SK-N-SH (cell line): ENCODE data around the gene C14orf119. TPM values are rescaled to one million over a fixed set of nuclear protein-coding genes. Genes with fewer than 3 reads are reported as not detected.

Experiments
- CTCF ChIA-PET: fragments of 300-600, 350-600 bp; formaldehyde crosslinking; extraction: SDS; loops from one replicate; lab custom pipeline; 2021; lab: Yijun Ruan, JAX
- POLR2A ChIA-PET: fragments of 350-600 bp; sonication (Branson Sonifier 250); formaldehyde crosslinking; extraction: SDS; loops from one replicate; lab custom pipeline; 2020; ENCODE audit warnings: antibody characterized with exemption, inconsistent platforms; lab: Yijun Ruan, JAX
- DNase-seq: peaks from one replicate; pipeline ENCODE4 v3.0.0; 2012
- H2AFZ ChIP-seq: fragments of 200-600 bp; sonication (generic); 2 replicates; pipeline ENCODE4 v1.8.1; 2016; ENCODE audit warnings: antibody characterized with exemption, mild to moderate bottlenecking, low read depth
- H3F3A ChIP-seq: fragments of 200-600 bp; sonication (generic); replicated peaks from 2 replicates; pipeline ENCODE3; 2016; ENCODE audit warnings: antibody characterized with exemption, mild to moderate bottlenecking; ENCODE audit not compliant: insufficient read depth
- H3K27ac ChIP-seq, 2 experiments: fragments of 200-500 bp in 1 of 2; fragments of 200-600 bp in 1 of 2; sonication (Bioruptor generic) in 1 of 2; sonication (generic), shearing (Covaris generic) in 1 of 2; 2 replicates each; pipeline versions ENCODE4 v1.5.1 to v1.6.1; 2014 to 2016; ENCODE audit warnings: low read depth in 2 of 2, inconsistent platforms in 1 of 2, low read length in 1 of 2, mild to moderate bottlenecking in 1 of 2, mixed read lengths in 1 of 2
- H3K27me3 ChIP-seq: fragments of 200-600 bp; sonication (generic), shearing (Covaris generic); 2 replicates; pipeline ENCODE4 v1.6.1; 2016; ENCODE audit warnings: mixed run types; ENCODE audit not compliant: insufficient read depth
- H3K36me3 ChIP-seq, 2 experiments: fragments of 200-500 bp in 1 of 2; fragments of 200-600 bp in 1 of 2; sonication (Bioruptor generic) in 1 of 2; sonication (generic) in 1 of 2; replicated peaks in 1 of 2; 2 replicates each; pipeline versions ENCODE3 to v1.5.1; 2014 to 2016; ENCODE audit warnings: low read length in 1 of 2, mild to moderate bottlenecking in 1 of 2; ENCODE audit not compliant: insufficient read depth in 2 of 2, control insufficient read depth in 1 of 2
- H3K4me1 ChIP-seq, 2 experiments: fragments of 200-500 bp in 1 of 2; fragments of 200-600 bp in 1 of 2; sonication (Bioruptor generic) in 1 of 2; sonication (generic), shearing (Covaris generic) in 1 of 2; 2 replicates each; pipeline versions ENCODE4 v1.5.1 to v1.6.1; 2014 to 2016; ENCODE audit warnings: low read depth in 1 of 2, low read length in 1 of 2, mixed run types in 1 of 2; ENCODE audit not compliant: insufficient read depth in 2 of 2, control insufficient read depth in 1 of 2
- H3K4me2 ChIP-seq: fragments of 200-600 bp; sonication (generic), shearing (Covaris generic); 2 replicates; pipeline ENCODE4 v1.6.1; 2017; ENCODE audit warnings: mixed run types
- H3K4me3 ChIP-seq, 2 experiments: fragments of 200-500 bp in 1 of 2; fragments of 200-600 bp in 1 of 2; sonication (Bioruptor generic) in 1 of 2; sonication (generic), shearing (Covaris generic) in 1 of 2; 2 replicates each; pipeline versions ENCODE4 v1.5.1 to v1.8.1; 2014 to 2016; ENCODE audit warnings: low read depth in 2 of 2, inconsistent platforms in 1 of 2, low read length in 1 of 2, mild to moderate bottlenecking in 1 of 2, mixed read lengths in 1 of 2, moderate library complexity in 1 of 2
- H3K79me2 ChIP-seq: fragments of 200-600 bp; sonication (generic); 2 replicates; pipeline ENCODE4 v1.8.1; 2017; ENCODE audit warnings: mild to moderate bottlenecking; ENCODE audit not compliant: insufficient read depth
- H3K9ac ChIP-seq: fragments of 200-600 bp; sonication (generic); 2 replicates; pipeline ENCODE4 v1.6.1; 2017; ENCODE audit warnings: mixed run types
- H3K9me2 ChIP-seq: fragments of 200-600 bp; sonication (generic); 2 replicates; pipeline ENCODE4 v1.6.1; 2017; ENCODE audit warnings: mixed run types
- H3K9me3 ChIP-seq: fragments of 200-600 bp; sonication (generic); 2 replicates; pipeline ENCODE4 v1.6.1; 2017; ENCODE audit warnings: mixed run types, mild to moderate bottlenecking, moderate library complexity
- H4K20me1 ChIP-seq: fragments of 200-600 bp; sonication (generic); 2 replicates; pipeline ENCODE4 v1.6.1; 2017; ENCODE audit warnings: mild to moderate bottlenecking, mixed run types; ENCODE audit not compliant: insufficient read depth
- ELF1 ChIP-seq: IDR thresholded peaks from 2 replicates; pipeline ENCODE4 v1.4.0; 2012
- RAD21 ChIP-seq: IDR thresholded peaks from 2 replicates; pipeline ENCODE4 v1.6.1; 2012; ENCODE audit warnings: mild to moderate bottlenecking, low read length
- RCOR1 ChIP-seq: fragments of 150-350 bp; IDR thresholded peaks from 2 replicates; pipeline ENCODE4 v1.6.1; 2017; ENCODE audit warnings: antibody characterized with exemption, low read length
- RFX5 ChIP-seq: IDR thresholded peaks from 2 replicates; pipeline ENCODE4 v1.6.1; 2012; ENCODE audit warnings: mild to moderate bottlenecking, improper control_type of control experiment, low read length
- TAF1 ChIP-seq: IDR thresholded peaks from 2 replicates; pipeline ENCODE4 v1.6.1; 2012; ENCODE audit warnings: low read depth, mild to moderate bottlenecking, low read length, moderate library complexity, borderline replicate concordance
- TCF12 ChIP-seq: IDR thresholded peaks from 2 replicates; pipeline ENCODE4 v1.4.0; 2012
- YY1 ChIP-seq: IDR thresholded peaks from 2 replicates; pipeline ENCODE4 v1.4.0; 2012; ENCODE audit warnings: low read depth, mild to moderate bottlenecking
- WGBS: methylation state at CpG from one replicate; pipeline ENCODE4 v1.1.6; 2017; ENCODE audit warnings: low lambda C conversion rate; 5-methylcytosine and 5-hydroxymethylcytosine counted together
- polyA plus RNA-seq, 3 experiments: library from polyadenylated mRNA; depleted of rRNA; stranded (reverse); fragments of >200 nt; gene quantifications; 2 replicates each; pipeline ENCODE4 v1.2.3, GENCODE V29; 2012
- TF ChIP-seq, protein P1 (sequence below): fragments of 200-600 bp; sonication (generic); IDR thresholded peaks from 2 replicates; pipeline ENCODE4 v1.6.1; 2017; ENCODE audit warnings: antibody characterized with exemption, mild to moderate bottlenecking, moderate library complexity
- TF ChIP-seq, protein P2 (sequence below): IDR thresholded peaks from 2 replicates; pipeline ENCODE4 v1.4.0; 2012; ENCODE audit warnings: low read depth
- TF ChIP-seq, protein P3 (sequence below): IDR thresholded peaks from 2 replicates; pipeline ENCODE4 v1.4.0; 2012; ENCODE audit warnings: low read depth, borderline replicate concordance

C14orf119 gene
- polyA plus RNA-seq, 1 of the 3 experiments (the other 2 are of a cell fraction), result 55.2 TPM

GRCh38 chr14:23076785-23077408 lies 18.4 kb upstream of the C14orf119 start:
- Histone ChIP-seq H3K27me3 (no peaks in the 10 kb centered on the region), H2AFZ (no peak overlapping the region), H3K27ac (0 out of 4 replicates have a peak overlapping the region, but pooled peaks of 1 of the 2 experiments have one; percentile 75), H3K4me2 (no peak overlapping the region), H3K36me3 (peaks cover 74 to 87% of the 10 kb centered on the region in 2 experiments), H3K9ac (no peak overlapping the region), H3K9me2 (no peaks in the 10 kb centered on the region), H4K20me1 (no peaks in the 10 kb centered on the region), H3K79me2 (peaks cover 39% of the 10 kb centered on the region), H3F3A (peaks cover 60% of the 10 kb centered on the region), H3K4me3 (no peak overlapping the region), H3K9me3 (no peaks in the 10 kb centered on the region), H3K4me1 (peaks cover 6 to 30% of the 10 kb centered on the region in 2 experiments)
- CTCF ChIA-PET, result interaction anchor here (0.6 to 5.8 kb wide), 33 partner anchors 9 to 249 kb away, joined by 3 to 73 read pairs (median 5); partner anchors contain the start of genes ACIN1, C14orf119, CDH24 and HAUS4
- peak; percentile 41 for TF ChIP-seq RAD21
- no peak for TF ChIP-seq TCF12
- TF ChIP-seq, protein P1, sequence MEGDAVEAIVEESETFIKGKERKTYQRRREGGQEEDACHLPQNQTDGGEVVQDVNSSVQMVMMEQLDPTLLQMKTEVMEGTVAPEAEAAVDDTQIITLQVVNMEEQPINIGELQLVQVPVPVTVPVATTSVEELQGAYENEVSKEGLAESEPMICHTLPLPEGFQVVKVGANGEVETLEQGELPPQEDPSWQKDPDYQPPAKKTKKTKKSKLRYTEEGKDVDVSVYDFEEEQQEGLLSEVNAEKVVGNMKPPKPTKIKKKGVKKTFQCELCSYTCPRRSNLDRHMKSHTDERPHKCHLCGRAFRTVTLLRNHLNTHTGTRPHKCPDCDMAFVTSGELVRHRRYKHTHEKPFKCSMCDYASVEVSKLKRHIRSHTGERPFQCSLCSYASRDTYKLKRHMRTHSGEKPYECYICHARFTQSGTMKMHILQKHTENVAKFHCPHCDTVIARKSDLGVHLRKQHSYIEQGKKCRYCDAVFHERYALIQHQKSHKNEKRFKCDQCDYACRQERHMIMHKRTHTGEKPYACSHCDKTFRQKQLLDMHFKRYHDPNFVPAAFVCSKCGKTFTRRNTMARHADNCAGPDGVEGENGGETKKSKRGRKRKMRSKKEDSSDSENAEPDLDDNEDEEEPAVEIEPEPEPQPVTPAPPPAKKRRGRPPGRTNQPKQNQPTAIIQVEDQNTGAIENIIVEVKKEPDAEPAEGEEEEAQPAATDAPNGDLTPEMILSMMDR, result peak; percentile 80
- no peak for TF ChIP-seq YY1
- TF ChIP-seq, protein P2, sequence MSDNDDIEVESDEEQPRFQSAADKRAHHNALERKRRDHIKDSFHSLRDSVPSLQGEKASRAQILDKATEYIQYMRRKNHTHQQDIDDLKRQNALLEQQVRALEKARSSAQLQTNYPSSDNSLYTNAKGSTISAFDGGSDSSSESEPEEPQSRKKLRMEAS, result no peak
- no peak for TF ChIP-seq RFX5
- TF ChIP-seq, protein P3, sequence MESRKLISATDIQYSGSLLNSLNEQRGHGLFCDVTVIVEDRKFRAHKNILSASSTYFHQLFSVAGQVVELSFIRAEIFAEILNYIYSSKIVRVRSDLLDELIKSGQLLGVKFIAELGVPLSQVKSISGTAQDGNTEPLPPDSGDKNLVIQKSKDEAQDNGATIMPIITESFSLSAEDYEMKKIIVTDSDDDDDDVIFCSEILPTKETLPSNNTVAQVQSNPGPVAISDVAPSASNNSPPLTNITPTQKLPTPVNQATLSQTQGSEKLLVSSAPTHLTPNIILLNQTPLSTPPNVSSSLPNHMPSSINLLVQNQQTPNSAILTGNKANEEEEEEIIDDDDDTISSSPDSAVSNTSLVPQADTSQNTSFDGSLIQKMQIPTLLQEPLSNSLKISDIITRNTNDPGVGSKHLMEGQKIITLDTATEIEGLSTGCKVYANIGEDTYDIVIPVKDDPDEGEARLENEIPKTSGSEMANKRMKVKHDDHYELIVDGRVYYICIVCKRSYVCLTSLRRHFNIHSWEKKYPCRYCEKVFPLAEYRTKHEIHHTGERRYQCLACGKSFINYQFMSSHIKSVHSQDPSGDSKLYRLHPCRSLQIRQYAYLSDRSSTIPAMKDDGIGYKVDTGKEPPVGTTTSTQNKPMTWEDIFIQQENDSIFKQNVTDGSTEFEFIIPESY, result no peak
- POLR2A ChIA-PET, result interaction anchor here (0.8 kb wide), 1 partner anchor 18 kb away, joined by 3 read pairs; the partner anchor contains the start of genes ACIN1 and C14orf119
- WGBS, result 59% methylated on average over 5 of the region's 5 CpGs
- peak; percentile 48 for DNase-seq

DNA sequence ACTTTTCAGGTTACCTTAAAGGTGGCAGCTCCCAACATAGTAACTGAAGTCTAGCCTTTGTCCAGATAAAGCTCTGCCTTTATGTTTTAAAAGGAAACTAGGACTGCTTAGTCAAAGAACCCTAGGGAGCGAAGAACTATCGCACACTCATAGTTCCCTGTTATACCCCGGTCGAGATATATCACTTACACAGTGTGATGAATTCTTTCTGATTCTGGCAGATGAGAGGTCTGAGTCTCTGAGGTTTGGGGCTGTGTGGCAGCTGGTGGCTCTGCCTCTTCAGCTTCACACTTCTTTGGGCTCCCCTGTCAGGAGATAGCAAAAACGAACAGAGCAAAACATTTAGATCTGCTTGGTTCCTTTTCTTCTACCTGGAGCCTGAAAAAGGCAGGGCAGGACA lies 17.3 kb upstream of the C14orf119 start:
- no peak for TF ChIP-seq RCOR1
- no peak for TF ChIP-seq ELF1
- TF ChIP-seq TAF1, result no peak
- Histone ChIP-seq H3K79me2 (peaks cover 49% of the 10 kb centered on the region), H3K27ac (peak overlapping the region; percentile 44 to 75; a peak in 3 of 4 replicates), H3K4me1 (peaks cover 0 to 22% of the 10 kb centered on the region in 2 experiments; a peak in 2 of 4 replicates), H2AFZ (no peak overlapping the region), H3K4me2 (no peak overlapping the region), H3K27me3 (no peaks in the 10 kb centered on the region), H3F3A (peaks cover 51% of the 10 kb centered on the region), H4K20me1 (no peaks in the 10 kb centered on the region), H3K9ac (no peak overlapping the region), H3K4me3 (no peak overlapping the region), H3K9me3 (no peaks in the 10 kb centered on the region), H3K9me2 (no peaks in the 10 kb centered on the region), H3K36me3 (peaks cover 78 to 79% of the 10 kb centered on the region in 2 experiments)
- CTCF ChIA-PET, result interaction anchor here (0.8 to 5.8 kb wide), 17 partner anchors 10 to 515 kb away, joined by 3 to 73 read pairs (median 7); partner anchors contain the start of genes ACIN1, C14orf119, CDH24 and HAUS4
- 89% methylated on average over 5 of the region's 5 CpGs for whole genome bisulfite sequencing
- no peak for DNase-seq
- POLR2A ChIA-PET, result no interaction called here
